ENCODE measurements around the gene NRN1L.

GRCh38 chr16:67846320-67847063 lies 38.2 kb upstream of the NRN1L start, which contains the start of gene NUTF2:
- TF ChIP-seq CTCF (IDR thresholded peaks at IDR 0.05; ENCODE audit: low read length) (no peak), EZH2 (IDR thresholded peaks at IDR 0.05; ENCODE audit: borderline replicate concordance, low read length) (no peak)

Measured in OCI-LY1 (cell line).